ENCODE data around the gene KCNA1. TPM values are rescaled to one million over a fixed set of nuclear protein-coding genes. Genes with fewer than 3 reads are reported as not detected.

Gene KCNA1
- total RNA-seq, 1 experiment from 2014 or later = not detected

DNA sequence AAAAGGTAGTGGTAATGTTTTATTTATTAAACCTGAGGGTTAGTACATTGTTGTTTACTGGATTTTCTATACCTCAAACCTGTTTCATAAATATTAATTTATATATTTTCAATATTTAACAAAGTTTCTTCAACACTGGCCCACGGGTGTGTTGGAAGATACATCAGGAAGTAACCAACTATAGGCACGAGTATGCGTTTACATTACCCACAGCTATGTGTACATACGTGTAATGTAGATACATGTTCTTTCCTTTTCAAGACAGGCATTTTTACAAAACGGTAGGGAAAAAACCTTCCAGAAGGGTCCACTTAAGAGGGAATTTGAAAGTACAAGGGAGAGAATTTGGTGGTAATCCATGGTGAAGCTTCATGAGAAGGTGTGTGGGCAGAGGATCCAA lies 17.8 kb upstream of the KCNA1 start:
- intact Hi-C loops (cut with micrococcal nuclease; ENCODE audit: unreplicated experiment) = no loop called here
- POLR2A ChIA-PET = no interaction called here
- TF ChIP-seq POLR2AphosphoS5 (IDR thresholded peaks at IDR 0.05; ENCODE audit: low read depth, low read length) (no peak), TCF7L2 (IDR thresholded peaks at IDR 0.05; ENCODE audit: low read depth, low read length) (no peak)
- TF ChIP-seq, protein P1, sequence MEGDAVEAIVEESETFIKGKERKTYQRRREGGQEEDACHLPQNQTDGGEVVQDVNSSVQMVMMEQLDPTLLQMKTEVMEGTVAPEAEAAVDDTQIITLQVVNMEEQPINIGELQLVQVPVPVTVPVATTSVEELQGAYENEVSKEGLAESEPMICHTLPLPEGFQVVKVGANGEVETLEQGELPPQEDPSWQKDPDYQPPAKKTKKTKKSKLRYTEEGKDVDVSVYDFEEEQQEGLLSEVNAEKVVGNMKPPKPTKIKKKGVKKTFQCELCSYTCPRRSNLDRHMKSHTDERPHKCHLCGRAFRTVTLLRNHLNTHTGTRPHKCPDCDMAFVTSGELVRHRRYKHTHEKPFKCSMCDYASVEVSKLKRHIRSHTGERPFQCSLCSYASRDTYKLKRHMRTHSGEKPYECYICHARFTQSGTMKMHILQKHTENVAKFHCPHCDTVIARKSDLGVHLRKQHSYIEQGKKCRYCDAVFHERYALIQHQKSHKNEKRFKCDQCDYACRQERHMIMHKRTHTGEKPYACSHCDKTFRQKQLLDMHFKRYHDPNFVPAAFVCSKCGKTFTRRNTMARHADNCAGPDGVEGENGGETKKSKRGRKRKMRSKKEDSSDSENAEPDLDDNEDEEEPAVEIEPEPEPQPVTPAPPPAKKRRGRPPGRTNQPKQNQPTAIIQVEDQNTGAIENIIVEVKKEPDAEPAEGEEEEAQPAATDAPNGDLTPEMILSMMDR (IDR thresholded peaks at IDR 0.05) = no peak
- TF ChIP-seq, protein P2, sequence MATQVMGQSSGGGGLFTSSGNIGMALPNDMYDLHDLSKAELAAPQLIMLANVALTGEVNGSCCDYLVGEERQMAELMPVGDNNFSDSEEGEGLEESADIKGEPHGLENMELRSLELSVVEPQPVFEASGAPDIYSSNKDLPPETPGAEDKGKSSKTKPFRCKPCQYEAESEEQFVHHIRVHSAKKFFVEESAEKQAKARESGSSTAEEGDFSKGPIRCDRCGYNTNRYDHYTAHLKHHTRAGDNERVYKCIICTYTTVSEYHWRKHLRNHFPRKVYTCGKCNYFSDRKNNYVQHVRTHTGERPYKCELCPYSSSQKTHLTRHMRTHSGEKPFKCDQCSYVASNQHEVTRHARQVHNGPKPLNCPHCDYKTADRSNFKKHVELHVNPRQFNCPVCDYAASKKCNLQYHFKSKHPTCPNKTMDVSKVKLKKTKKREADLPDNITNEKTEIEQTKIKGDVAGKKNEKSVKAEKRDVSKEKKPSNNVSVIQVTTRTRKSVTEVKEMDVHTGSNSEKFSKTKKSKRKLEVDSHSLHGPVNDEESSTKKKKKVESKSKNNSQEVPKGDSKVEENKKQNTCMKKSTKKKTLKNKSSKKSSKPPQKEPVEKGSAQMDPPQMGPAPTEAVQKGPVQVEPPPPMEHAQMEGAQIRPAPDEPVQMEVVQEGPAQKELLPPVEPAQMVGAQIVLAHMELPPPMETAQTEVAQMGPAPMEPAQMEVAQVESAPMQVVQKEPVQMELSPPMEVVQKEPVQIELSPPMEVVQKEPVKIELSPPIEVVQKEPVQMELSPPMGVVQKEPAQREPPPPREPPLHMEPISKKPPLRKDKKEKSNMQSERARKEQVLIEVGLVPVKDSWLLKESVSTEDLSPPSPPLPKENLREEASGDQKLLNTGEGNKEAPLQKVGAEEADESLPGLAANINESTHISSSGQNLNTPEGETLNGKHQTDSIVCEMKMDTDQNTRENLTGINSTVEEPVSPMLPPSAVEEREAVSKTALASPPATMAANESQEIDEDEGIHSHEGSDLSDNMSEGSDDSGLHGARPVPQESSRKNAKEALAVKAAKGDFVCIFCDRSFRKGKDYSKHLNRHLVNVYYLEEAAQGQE (IDR thresholded peaks at IDR 0.05; ENCODE audit: insufficient read depth in 1 of 2, low read depth in 2 of 2, low read length in 1 of 2) = no peak
- DNase-seq (ENCODE audit: low read depth, low spot score) = no peak
- H3K4me1 ChIP-seq (ENCODE audit: control insufficient read depth, insufficient read depth, low read length) = no peaks in the 10 kb centered on the region
- BruUV-seq (replicated peaks) = no TSS peak
- CTCF ChIA-PET = no interaction called here
- no peak overlapping the region for H3K27ac ChIP-seq (ENCODE audit: low read length)
- no peaks in the 10 kb centered on the region for H3K9me3 ChIP-seq (ENCODE audit: control insufficient read depth, insufficient read depth, low read depth, low read length)
- no peak for ATAC-seq
- H3K36me3 ChIP-seq (ENCODE audit: control insufficient read depth, insufficient read depth, low read length) = no peaks in the 10 kb centered on the region
- in situ Hi-C loops (cut with HindIII; ENCODE audit: low pct_unique_long_range_greater_than_20kb, low sequenced_read_pairs) = no loop called here
- H3K4me3 ChIP-seq (ENCODE audit: low read depth in 2 of 2, low read length in 2 of 2) = no peak overlapping the region
- no peaks in the 10 kb centered on the region; the same call in 1 of the 2 replicates for H3K27me3 ChIP-seq (ENCODE audit: control insufficient read depth, insufficient read depth, low read length)

GRCh38 chr12:4892418-4892817 lies 17.3 kb upstream of the KCNA1 start:
- no peaks in the 10 kb centered on the region for H3K36me3 ChIP-seq (ENCODE audit: control insufficient read depth, insufficient read depth, low read length)
- no peak overlapping the region for H3K4me3 ChIP-seq (ENCODE audit: low read depth in 2 of 2, low read length in 2 of 2)
- intact Hi-C loops (cut with micrococcal nuclease; ENCODE audit: unreplicated experiment) (no loop called here), in situ Hi-C loops (cut with HindIII; ENCODE audit: low pct_unique_long_range_greater_than_20kb, low sequenced_read_pairs) (no loop called here)
- no peaks in the 10 kb centered on the region for H3K9me3 ChIP-seq (ENCODE audit: control insufficient read depth, insufficient read depth, low read depth, low read length)
- no peak overlapping the region for H3K27ac ChIP-seq (ENCODE audit: low read length)
- ChIA-PET CTCF (no interaction called here), POLR2A (no interaction called here)
- DNase-seq (ENCODE audit: low read depth, low spot score) = no peak
- no TSS peak for BruUV-seq (replicated peaks)
- ATAC-seq = no peak
- H3K4me1 ChIP-seq (ENCODE audit: control insufficient read depth, insufficient read depth, low read length) = no peaks in the 10 kb centered on the region
- no peaks in the 10 kb centered on the region; the same call in 1 of the 2 replicates for H3K27me3 ChIP-seq (ENCODE audit: control insufficient read depth, insufficient read depth, low read length)
- TF ChIP-seq TCF7L2 (IDR thresholded peaks at IDR 0.05; ENCODE audit: low read depth, low read length) (no peak), POLR2AphosphoS5 (IDR thresholded peaks at IDR 0.05; ENCODE audit: low read depth, low read length) (no peak), SIN3A (IDR thresholded peaks at IDR 0.05; ENCODE audit: borderline replicate concordance, insufficient read depth, low read depth, low read length) (no peak)
- TF ChIP-seq, protein P1 (IDR thresholded peaks at IDR 0.05) = no peak
- TF ChIP-seq, protein P2 (IDR thresholded peaks at IDR 0.05; ENCODE audit: insufficient read depth in 1 of 2, low read depth in 2 of 2, low read length in 1 of 2) = no peak

All from Panc1 (cell line).